SK-N-SH (cell line): Measurements from ENCODE around the gene LTBP1. TPM values are rescaled to one million over a fixed set of nuclear protein-coding genes. Genes with fewer than 3 reads are reported as not detected.

Experiments used
- CTCF ChIA-PET: fragments of 300-600, 350-600 bp; formaldehyde crosslinking; extraction: SDS; loops from one replicate; lab custom pipeline; 2021; lab: Yijun Ruan, JAX
- POLR2A ChIA-PET: fragments of 350-600 bp; sonication (Branson Sonifier 250); formaldehyde crosslinking; extraction: SDS; loops from one replicate; lab custom pipeline; 2020; ENCODE audit warnings: antibody characterized with exemption, inconsistent platforms; lab: Yijun Ruan, JAX
- DNase-seq: peaks from one replicate; pipeline ENCODE4 v3.0.0; 2012
- H2AFZ ChIP-seq: fragments of 200-600 bp; sonication (generic); 2 replicates; pipeline ENCODE4 v1.8.1; 2016; ENCODE audit warnings: antibody characterized with exemption, mild to moderate bottlenecking, low read depth
- H3F3A ChIP-seq: fragments of 200-600 bp; sonication (generic); replicated peaks from 2 replicates; pipeline ENCODE3; 2016; ENCODE audit warnings: antibody characterized with exemption, mild to moderate bottlenecking; ENCODE audit not compliant: insufficient read depth
- H3K27ac ChIP-seq, 2 experiments: fragments of 200-500 bp in 1 of 2; fragments of 200-600 bp in 1 of 2; sonication (Bioruptor generic) in 1 of 2; sonication (generic), shearing (Covaris generic) in 1 of 2; 2 replicates each; pipeline versions ENCODE4 v1.5.1 to v1.6.1; 2014 to 2016; ENCODE audit warnings: low read depth in 2 of 2, inconsistent platforms in 1 of 2, low read length in 1 of 2, mild to moderate bottlenecking in 1 of 2, mixed read lengths in 1 of 2
- H3K27me3 ChIP-seq: fragments of 200-600 bp; sonication (generic), shearing (Covaris generic); 2 replicates; pipeline ENCODE4 v1.6.1; 2016; ENCODE audit warnings: mixed run types; ENCODE audit not compliant: insufficient read depth
- H3K36me3 ChIP-seq, 2 experiments: fragments of 200-500 bp in 1 of 2; fragments of 200-600 bp in 1 of 2; sonication (Bioruptor generic) in 1 of 2; sonication (generic) in 1 of 2; replicated peaks in 1 of 2; 2 replicates each; pipeline versions ENCODE3 to v1.5.1; 2014 to 2016; ENCODE audit warnings: low read length in 1 of 2, mild to moderate bottlenecking in 1 of 2; ENCODE audit not compliant: insufficient read depth in 2 of 2, control insufficient read depth in 1 of 2
- H3K4me1 ChIP-seq, 2 experiments: fragments of 200-500 bp in 1 of 2; fragments of 200-600 bp in 1 of 2; sonication (Bioruptor generic) in 1 of 2; sonication (generic), shearing (Covaris generic) in 1 of 2; 2 replicates each; pipeline versions ENCODE4 v1.5.1 to v1.6.1; 2014 to 2016; ENCODE audit warnings: low read depth in 1 of 2, low read length in 1 of 2, mixed run types in 1 of 2; ENCODE audit not compliant: insufficient read depth in 2 of 2, control insufficient read depth in 1 of 2
- H3K4me2 ChIP-seq: fragments of 200-600 bp; sonication (generic), shearing (Covaris generic); 2 replicates; pipeline ENCODE4 v1.6.1; 2017; ENCODE audit warnings: mixed run types
- H3K4me3 ChIP-seq, 2 experiments: fragments of 200-500 bp in 1 of 2; fragments of 200-600 bp in 1 of 2; sonication (Bioruptor generic) in 1 of 2; sonication (generic), shearing (Covaris generic) in 1 of 2; 2 replicates each; pipeline versions ENCODE4 v1.5.1 to v1.8.1; 2014 to 2016; ENCODE audit warnings: low read depth in 2 of 2, inconsistent platforms in 1 of 2, low read length in 1 of 2, mild to moderate bottlenecking in 1 of 2, mixed read lengths in 1 of 2, moderate library complexity in 1 of 2
- H3K79me2 ChIP-seq: fragments of 200-600 bp; sonication (generic); 2 replicates; pipeline ENCODE4 v1.8.1; 2017; ENCODE audit warnings: mild to moderate bottlenecking; ENCODE audit not compliant: insufficient read depth
- H3K9ac ChIP-seq: fragments of 200-600 bp; sonication (generic); 2 replicates; pipeline ENCODE4 v1.6.1; 2017; ENCODE audit warnings: mixed run types
- H3K9me2 ChIP-seq: fragments of 200-600 bp; sonication (generic); 2 replicates; pipeline ENCODE4 v1.6.1; 2017; ENCODE audit warnings: mixed run types
- H3K9me3 ChIP-seq: fragments of 200-600 bp; sonication (generic); 2 replicates; pipeline ENCODE4 v1.6.1; 2017; ENCODE audit warnings: mixed run types, mild to moderate bottlenecking, moderate library complexity
- H4K20me1 ChIP-seq: fragments of 200-600 bp; sonication (generic); 2 replicates; pipeline ENCODE4 v1.6.1; 2017; ENCODE audit warnings: mild to moderate bottlenecking, mixed run types; ENCODE audit not compliant: insufficient read depth
- CHD2 ChIP-seq: fragments of 150-350 bp; IDR thresholded peaks from 2 replicates; pipeline ENCODE4 v1.6.1; 2018; ENCODE audit warnings: low read length; ENCODE audit not compliant: partially characterized antibody
- FOSL2 ChIP-seq: IDR thresholded peaks from 2 replicates; pipeline ENCODE4 v1.4.0; 2012; ENCODE audit warnings: low read depth, mild to moderate bottlenecking, moderate library complexity, borderline replicate concordance
- FOXJ3 ChIP-seq: sonication (generic); formaldehyde crosslinking; IDR thresholded peaks from 2 replicates; pipeline ENCODE4 v1.5.1; 2020; ENCODE audit warnings: mild to moderate bottlenecking, missing genetic modification reagents
- GABPA ChIP-seq: IDR thresholded peaks from 2 replicates; pipeline ENCODE4 v1.4.0; 2012; ENCODE audit warnings: low read depth, mild to moderate bottlenecking
- GATA2 ChIP-seq: sonication (generic); formaldehyde crosslinking; IDR thresholded peaks from 2 replicates; pipeline ENCODE4 v1.5.0; 2020; ENCODE audit warnings: mild to moderate bottlenecking, missing genetic modification reagents
- MEF2A ChIP-seq: IDR thresholded peaks from 2 replicates; pipeline ENCODE4 v1.4.0; 2012; ENCODE audit warnings: low read depth, borderline replicate concordance
- NRF1 ChIP-seq: IDR thresholded peaks from 2 replicates; pipeline ENCODE4 v1.6.1; 2012; ENCODE audit warnings: low read depth, mild to moderate bottlenecking, low read length
- POLR2AphosphoS5 ChIP-seq: IDR thresholded peaks from 2 replicates; pipeline ENCODE4 v1.6.1; 2012; ENCODE audit warnings: low read depth, low read length
- RAD21 ChIP-seq: IDR thresholded peaks from 2 replicates; pipeline ENCODE4 v1.6.1; 2012; ENCODE audit warnings: mild to moderate bottlenecking, low read length
- RFX5 ChIP-seq: IDR thresholded peaks from 2 replicates; pipeline ENCODE4 v1.6.1; 2012; ENCODE audit warnings: mild to moderate bottlenecking, improper control_type of control experiment, low read length
- RXRA ChIP-seq: IDR thresholded peaks from 2 replicates; pipeline ENCODE4 v1.4.0; 2012; ENCODE audit warnings: low read depth, mild to moderate bottlenecking, borderline replicate concordance
- SIN3A ChIP-seq: IDR thresholded peaks from 2 replicates; pipeline ENCODE4 v1.6.1; 2012; ENCODE audit warnings: low read depth, mild to moderate bottlenecking, low read length, moderate library complexity, borderline replicate concordance
- SMC3 ChIP-seq: IDR thresholded peaks from 2 replicates; pipeline ENCODE4 v1.6.1; 2012; ENCODE audit warnings: low read depth, low read length, improper control_type of control experiment
- TAF1 ChIP-seq: IDR thresholded peaks from 2 replicates; pipeline ENCODE4 v1.6.1; 2012; ENCODE audit warnings: low read depth, mild to moderate bottlenecking, low read length, moderate library complexity, borderline replicate concordance
- TEAD4 ChIP-seq: IDR thresholded peaks from 2 replicates; pipeline ENCODE4 v1.4.0; 2012; ENCODE audit warnings: mild to moderate bottlenecking, borderline replicate concordance; ENCODE audit not compliant: insufficient read depth
- WGBS: methylation state at CpG from one replicate; pipeline ENCODE4 v1.1.6; 2017; ENCODE audit warnings: low lambda C conversion rate; 5-methylcytosine and 5-hydroxymethylcytosine counted together
- polyA plus RNA-seq, 3 experiments: library from polyadenylated mRNA; depleted of rRNA; stranded (reverse); fragments of >200 nt; gene quantifications; 2 replicates each; pipeline ENCODE4 v1.2.3, GENCODE V29; 2012
- TF ChIP-seq, protein P1 (sequence below): fragments of 150-350 bp; IDR thresholded peaks from 2 replicates; pipeline ENCODE4 v1.6.1; 2017; ENCODE audit warnings: antibody characterized with exemption, low read length, low read depth, borderline replicate concordance
- TF ChIP-seq, protein P2 (sequence below): fragments of 200-600 bp; sonication (generic); IDR thresholded peaks from 2 replicates; pipeline ENCODE4 v1.6.1; 2017; ENCODE audit warnings: antibody characterized with exemption, mild to moderate bottlenecking, moderate library complexity
- TF ChIP-seq, protein P3 (sequence below): IDR thresholded peaks from 2 replicates; pipeline ENCODE4 v1.6.1; 2012; ENCODE audit warnings: mild to moderate bottlenecking, low read depth, low read length, moderate library complexity
- TF ChIP-seq, protein P4 (sequence below): fragments of 150-350 bp; IDR thresholded peaks from 2 replicates; pipeline ENCODE4 v1.6.1; 2016; ENCODE audit warnings: mild to moderate bottlenecking, low read depth, low read length

LTBP1 gene
- polyA plus RNA-seq, 1 of the 3 experiments (the other 2 are of a cell fraction), result 467 TPM

DNA sequence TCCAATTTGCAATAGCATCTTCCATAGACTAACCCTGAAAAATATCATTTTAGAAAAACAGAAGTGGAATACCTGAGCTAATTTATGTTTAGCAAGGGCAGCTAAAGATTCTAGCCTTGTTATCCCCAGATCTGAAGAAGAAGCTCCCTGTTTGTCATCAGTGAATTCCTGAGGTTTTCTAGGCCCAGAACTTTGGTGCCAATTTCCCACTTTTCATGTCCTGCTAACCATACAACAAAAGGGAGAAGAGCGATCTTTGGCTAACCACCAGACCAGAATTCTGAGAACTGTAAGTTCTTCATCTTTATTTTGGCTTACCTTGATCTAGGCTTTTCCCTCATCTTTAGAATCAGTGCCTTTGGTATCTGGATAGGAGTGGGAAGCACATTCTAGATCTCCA is 478.4 kb downstream of the LTBP1 start:
- Histone ChIP-seq H3F3A (peaks cover 50% of the 10 kb centered on the region), H3K79me2 (no peaks in the 10 kb centered on the region), H3K27me3 (no peaks in the 10 kb centered on the region), H4K20me1 (no peaks in the 10 kb centered on the region), H3K27ac (peak overlapping the region; percentile 59 to 91; a peak in 3 of 4 replicates), H3K4me2 (no peak overlapping the region), H3K9me3 (no peaks in the 10 kb centered on the region), H3K4me1 (peaks cover 0 to 23% of the 10 kb centered on the region in 2 experiments; a peak in 2 of 4 replicates), H3K36me3 (no peaks in the 10 kb centered on the region), H3K9ac (peak overlapping the region; percentile 4; the same call in 1 of the 2 replicates), H3K4me3 (no peak overlapping the region), H2AFZ (no peak overlapping the region), H3K9me2 (no peaks in the 10 kb centered on the region)
- 68% methylated on average over 1 of the region's 1 CpG for WGBS
- ChIA-PET POLR2A (no interaction called here), CTCF (no interaction called here)
- TF ChIP-seq RXRA (no peak), RFX5 (no peak), TEAD4 (no peak), CHD2 (no peak), RAD21 (no peak), FOXJ3 (CRISPR knock-in tag) (no peak), MEF2A (no peak), NRF1 (no peak), SIN3A (no peak), TAF1 (no peak), GATA2 (no peak), SMC3 (no peak), POLR2AphosphoS5 (no peak), GABPA (no peak), FOSL2 (no peak)
- TF ChIP-seq, protein P1, sequence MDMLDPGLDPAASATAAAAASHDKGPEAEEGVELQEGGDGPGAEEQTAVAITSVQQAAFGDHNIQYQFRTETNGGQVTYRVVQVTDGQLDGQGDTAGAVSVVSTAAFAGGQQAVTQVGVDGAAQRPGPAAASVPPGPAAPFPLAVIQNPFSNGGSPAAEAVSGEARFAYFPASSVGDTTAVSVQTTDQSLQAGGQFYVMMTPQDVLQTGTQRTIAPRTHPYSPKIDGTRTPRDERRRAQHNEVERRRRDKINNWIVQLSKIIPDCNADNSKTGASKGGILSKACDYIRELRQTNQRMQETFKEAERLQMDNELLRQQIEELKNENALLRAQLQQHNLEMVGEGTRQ, result no peak
- TF ChIP-seq, protein P2, sequence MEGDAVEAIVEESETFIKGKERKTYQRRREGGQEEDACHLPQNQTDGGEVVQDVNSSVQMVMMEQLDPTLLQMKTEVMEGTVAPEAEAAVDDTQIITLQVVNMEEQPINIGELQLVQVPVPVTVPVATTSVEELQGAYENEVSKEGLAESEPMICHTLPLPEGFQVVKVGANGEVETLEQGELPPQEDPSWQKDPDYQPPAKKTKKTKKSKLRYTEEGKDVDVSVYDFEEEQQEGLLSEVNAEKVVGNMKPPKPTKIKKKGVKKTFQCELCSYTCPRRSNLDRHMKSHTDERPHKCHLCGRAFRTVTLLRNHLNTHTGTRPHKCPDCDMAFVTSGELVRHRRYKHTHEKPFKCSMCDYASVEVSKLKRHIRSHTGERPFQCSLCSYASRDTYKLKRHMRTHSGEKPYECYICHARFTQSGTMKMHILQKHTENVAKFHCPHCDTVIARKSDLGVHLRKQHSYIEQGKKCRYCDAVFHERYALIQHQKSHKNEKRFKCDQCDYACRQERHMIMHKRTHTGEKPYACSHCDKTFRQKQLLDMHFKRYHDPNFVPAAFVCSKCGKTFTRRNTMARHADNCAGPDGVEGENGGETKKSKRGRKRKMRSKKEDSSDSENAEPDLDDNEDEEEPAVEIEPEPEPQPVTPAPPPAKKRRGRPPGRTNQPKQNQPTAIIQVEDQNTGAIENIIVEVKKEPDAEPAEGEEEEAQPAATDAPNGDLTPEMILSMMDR, result no peak
- TF ChIP-seq, protein P3, sequence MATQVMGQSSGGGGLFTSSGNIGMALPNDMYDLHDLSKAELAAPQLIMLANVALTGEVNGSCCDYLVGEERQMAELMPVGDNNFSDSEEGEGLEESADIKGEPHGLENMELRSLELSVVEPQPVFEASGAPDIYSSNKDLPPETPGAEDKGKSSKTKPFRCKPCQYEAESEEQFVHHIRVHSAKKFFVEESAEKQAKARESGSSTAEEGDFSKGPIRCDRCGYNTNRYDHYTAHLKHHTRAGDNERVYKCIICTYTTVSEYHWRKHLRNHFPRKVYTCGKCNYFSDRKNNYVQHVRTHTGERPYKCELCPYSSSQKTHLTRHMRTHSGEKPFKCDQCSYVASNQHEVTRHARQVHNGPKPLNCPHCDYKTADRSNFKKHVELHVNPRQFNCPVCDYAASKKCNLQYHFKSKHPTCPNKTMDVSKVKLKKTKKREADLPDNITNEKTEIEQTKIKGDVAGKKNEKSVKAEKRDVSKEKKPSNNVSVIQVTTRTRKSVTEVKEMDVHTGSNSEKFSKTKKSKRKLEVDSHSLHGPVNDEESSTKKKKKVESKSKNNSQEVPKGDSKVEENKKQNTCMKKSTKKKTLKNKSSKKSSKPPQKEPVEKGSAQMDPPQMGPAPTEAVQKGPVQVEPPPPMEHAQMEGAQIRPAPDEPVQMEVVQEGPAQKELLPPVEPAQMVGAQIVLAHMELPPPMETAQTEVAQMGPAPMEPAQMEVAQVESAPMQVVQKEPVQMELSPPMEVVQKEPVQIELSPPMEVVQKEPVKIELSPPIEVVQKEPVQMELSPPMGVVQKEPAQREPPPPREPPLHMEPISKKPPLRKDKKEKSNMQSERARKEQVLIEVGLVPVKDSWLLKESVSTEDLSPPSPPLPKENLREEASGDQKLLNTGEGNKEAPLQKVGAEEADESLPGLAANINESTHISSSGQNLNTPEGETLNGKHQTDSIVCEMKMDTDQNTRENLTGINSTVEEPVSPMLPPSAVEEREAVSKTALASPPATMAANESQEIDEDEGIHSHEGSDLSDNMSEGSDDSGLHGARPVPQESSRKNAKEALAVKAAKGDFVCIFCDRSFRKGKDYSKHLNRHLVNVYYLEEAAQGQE, result no peak
- TF ChIP-seq, protein P4, sequence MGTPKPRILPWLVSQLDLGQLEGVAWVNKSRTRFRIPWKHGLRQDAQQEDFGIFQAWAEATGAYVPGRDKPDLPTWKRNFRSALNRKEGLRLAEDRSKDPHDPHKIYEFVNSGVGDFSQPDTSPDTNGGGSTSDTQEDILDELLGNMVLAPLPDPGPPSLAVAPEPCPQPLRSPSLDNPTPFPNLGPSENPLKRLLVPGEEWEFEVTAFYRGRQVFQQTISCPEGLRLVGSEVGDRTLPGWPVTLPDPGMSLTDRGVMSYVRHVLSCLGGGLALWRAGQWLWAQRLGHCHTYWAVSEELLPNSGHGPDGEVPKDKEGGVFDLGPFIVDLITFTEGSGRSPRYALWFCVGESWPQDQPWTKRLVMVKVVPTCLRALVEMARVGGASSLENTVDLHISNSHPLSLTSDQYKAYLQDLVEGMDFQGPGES, result no peak
- no peak for DNase-seq
